DND-41 (cell line): ENCODE data around the gene BCL7A.

ENCODE experiments used
- EZH2 ChIP-seq: IDR thresholded peaks from 3 replicates; pipeline ENCODE4 v1.6.1; 2012; ENCODE audit warnings: borderline replicate concordance, low read depth, mild to moderate bottlenecking, moderate library complexity, low read length, inconsistent platforms; ENCODE audit not compliant: severe bottlenecking
- TF ChIP-seq, protein P1 (sequence below): IDR thresholded peaks from 2 replicates; pipeline ENCODE4 v1.5.1; 2012; ENCODE audit warnings: borderline replicate concordance, low read length, moderate library complexity, mild to moderate bottlenecking; ENCODE audit not compliant: poor library complexity, severe bottlenecking; ENCODE audit errors: extremely low read depth

DNA sequence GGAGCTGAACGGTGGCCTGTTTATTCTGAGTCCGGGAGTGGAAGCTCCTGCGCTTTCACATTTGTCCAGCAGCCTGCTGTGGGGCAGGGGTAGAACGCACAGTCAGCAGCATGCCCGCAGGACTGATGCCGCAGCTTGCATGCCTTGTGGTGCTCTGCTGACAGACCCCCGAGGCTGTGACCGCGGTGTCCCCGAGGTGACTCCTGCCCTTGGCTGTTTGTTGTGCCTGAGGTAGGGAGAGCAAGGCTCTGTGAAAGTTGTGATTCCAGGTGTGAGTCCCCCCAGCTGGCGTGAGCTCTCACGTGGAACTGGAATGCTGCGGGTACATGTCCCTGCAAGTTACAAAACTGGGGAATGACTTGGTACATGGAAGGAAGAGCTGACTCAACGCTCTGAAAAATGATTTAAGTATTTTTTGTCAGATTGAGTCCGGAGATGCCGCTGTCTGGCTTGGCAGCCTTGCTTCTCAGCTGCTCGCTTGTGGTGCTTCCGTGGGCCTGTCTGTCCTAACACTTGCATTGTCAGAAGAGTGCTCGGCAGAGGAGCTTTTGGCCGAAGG, 75.0 kb downstream of the BCL7A start:
- TF ChIP-seq, protein P1, sequence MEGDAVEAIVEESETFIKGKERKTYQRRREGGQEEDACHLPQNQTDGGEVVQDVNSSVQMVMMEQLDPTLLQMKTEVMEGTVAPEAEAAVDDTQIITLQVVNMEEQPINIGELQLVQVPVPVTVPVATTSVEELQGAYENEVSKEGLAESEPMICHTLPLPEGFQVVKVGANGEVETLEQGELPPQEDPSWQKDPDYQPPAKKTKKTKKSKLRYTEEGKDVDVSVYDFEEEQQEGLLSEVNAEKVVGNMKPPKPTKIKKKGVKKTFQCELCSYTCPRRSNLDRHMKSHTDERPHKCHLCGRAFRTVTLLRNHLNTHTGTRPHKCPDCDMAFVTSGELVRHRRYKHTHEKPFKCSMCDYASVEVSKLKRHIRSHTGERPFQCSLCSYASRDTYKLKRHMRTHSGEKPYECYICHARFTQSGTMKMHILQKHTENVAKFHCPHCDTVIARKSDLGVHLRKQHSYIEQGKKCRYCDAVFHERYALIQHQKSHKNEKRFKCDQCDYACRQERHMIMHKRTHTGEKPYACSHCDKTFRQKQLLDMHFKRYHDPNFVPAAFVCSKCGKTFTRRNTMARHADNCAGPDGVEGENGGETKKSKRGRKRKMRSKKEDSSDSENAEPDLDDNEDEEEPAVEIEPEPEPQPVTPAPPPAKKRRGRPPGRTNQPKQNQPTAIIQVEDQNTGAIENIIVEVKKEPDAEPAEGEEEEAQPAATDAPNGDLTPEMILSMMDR: no peak
- TF ChIP-seq EZH2: no peak
